ENCODE data around the gene ADAD2.
A peak's percentile ranks its signal among the peaks of the same experiment; 100 is the strongest.

Gene ADAD2

DNA sequence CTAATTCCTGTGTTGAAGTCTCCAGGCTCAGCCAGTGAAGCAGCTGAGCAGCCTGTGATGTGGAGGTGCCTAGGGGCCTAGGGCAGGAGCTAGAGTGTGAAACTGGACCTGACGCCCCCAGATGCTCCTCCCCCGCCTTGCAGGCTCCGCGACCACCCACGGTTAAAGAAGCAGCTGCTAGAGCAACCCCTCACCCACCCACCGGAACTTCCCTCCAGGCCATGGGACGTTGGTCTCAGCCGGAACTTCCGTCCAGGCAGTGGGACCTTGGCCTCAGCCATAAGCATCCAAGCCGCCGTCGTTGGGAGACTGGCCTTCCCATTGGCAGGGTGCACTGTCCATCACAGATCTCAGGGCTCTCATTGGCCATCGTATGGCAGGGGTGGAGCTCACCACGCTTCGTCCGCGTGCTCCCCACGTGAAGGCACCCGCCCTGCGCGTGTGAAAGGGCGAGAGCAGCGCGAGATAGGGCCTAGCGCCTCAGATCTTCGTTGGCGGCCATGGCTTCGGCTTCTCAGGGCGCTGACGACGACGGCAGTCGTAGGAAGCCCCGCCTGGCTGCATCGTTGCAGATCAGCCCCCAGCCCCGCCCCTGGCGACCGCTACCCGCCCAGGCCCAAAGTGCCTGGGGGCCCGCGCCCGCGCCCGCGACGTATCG is at the start of gene ADAD2:
Gene ADAD2, plus strand, starts transcription at position 427 of the 658 bp plus-strand sequence. Its CDS starts 74 bp downstream, at position 501.
- no peak for DNase-seq

DNA sequence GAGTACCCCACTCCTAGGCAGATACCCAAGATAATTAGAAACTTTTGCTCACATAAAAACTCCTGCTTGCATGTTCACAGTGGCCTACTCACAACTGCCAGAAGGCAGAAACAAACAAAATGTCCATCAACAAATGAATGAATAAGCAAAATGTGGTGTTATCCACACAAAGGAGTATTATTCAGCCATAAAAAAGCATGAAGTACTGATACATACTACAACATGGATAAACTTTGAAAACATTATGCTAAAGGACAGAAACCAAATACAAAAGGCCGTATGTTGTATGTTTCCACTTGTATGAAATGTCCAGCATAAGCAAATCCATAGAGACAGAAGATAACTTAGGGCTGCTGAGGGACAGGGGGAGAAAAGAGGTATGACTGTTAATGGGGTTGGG is 47.9 kb upstream of the ADAD2 start:
- DNase-seq, result no peak

DNA sequence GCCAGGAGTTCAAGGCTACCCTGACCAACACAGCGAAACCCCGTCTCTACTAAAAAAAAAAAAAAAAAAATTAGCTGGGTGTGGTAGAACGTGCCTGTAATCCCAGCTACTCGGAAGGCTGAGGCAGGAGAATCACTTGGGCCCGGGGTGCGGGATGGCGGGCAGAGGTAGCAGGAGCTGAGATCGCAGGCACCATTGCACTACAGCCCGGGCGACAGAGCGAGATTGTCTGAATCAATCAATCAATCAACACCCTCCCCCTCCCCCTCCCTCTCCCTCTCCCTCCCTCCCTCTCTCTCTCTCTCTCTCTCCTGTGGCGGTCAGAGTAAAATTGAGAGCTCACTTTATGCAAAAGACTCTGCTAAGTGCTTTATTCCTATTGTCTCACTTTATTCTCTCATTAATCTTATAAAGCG is 47.2 kb upstream of the ADAD2 start:
- DNase-seq, result no peak

DNA sequence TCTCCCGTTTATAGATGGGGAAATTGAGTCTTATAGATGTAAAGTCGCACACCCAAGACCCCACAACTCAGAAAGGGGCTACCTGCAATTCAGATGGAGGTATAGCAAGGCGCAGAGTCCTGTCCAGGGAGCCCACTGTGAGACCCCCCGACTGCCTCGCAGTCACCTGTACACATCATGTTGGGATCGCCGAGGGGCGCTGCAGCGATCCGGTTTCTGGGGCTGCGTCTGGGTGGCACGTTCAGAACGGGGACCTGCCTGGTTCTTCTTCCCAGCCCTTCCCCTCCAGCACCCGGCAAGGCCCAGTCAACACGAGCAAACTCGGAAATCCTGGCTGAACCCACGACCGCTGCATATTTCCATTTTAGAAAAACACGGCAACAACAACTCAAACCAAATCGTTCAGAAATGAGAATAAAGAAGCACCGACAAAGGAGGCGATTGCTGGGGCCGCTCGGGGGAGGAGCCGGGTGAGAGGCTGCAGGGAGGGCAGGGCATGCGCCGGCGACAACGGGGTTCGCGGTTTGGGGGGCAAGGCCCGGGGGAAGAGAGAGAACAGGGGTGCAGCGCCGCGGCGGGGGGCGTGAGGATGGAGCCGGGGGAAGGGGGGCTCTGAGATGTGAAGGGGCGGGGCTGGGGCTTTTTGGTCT is 46.6 kb upstream of the ADAD2 start:
- DNase-seq, result no peak

DNA sequence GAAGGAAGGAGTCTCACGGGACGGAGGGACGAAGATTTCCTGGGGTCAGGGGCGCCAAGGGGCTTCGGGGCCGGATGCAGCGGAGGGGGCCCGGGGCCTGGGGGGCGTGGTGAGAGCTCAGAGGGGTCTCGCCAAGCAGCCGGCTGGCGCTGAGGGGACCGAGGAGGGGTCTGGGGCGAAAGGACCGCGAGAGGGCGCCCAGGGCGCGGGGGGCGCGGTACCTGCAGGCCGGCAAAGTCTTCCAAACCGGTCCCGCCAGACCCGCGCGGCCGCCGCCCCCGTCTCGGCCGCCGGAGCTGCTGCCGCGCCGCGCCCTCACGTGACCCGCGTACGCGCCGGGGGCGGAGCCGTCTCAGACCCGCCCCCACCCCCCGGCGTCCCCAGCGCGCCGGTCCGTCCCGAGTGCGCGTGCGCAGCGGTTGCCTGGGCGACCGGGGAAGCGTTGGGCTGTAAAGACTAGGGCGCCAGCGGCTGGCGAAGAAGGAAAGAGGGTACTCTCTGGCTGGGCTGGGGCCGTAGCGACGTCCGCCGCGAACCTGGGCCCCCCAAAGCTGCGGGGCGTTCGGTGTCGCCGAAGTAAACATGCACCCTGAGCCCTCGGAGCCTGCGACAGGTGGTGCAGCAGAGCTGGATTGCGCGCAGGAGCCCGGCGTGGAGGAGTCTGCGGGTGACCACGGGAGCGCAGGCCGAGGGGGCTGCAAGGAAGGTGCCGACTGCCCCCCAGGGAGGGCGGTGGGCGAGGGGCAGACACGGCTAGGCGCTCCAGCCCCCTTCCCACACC is 45.9 kb upstream of the ADAD2 start, which contains the start of the genes DNAAF1 and HSDL1:
Gene DNAAF1, plus strand, starts transcription at position 450 of the 781 bp plus-strand sequence. Its CDS starts 133 bp downstream, at position 583.
Gene HSDL1, minus strand, starts transcription at position 319 of the 781 bp plus-strand sequence. CDS start 13,856 bp downstream, outside the sequence.
- DNase-seq, result peak; percentile 20

DNA sequence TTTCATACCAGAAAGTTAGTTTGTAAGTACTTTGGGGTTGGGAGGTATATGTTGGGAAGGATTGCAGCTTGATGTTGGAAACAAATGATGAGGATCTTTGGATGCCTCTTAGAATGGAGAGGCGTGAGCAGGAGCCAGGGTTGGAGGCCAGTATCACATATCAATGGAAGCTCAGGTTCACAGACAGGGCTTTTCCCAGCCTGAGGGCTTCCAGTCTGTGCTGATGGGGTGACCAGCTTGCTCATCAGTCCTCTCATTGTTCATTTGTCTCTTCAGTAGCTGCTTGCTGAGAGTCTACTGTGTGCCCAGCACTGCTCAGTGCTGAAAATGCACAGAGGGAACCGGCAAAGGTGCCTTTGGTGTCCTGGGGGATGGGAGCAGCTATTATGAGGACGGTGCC is 40.0 kb upstream of the ADAD2 start:
- DNase-seq, result no peak

DNA sequence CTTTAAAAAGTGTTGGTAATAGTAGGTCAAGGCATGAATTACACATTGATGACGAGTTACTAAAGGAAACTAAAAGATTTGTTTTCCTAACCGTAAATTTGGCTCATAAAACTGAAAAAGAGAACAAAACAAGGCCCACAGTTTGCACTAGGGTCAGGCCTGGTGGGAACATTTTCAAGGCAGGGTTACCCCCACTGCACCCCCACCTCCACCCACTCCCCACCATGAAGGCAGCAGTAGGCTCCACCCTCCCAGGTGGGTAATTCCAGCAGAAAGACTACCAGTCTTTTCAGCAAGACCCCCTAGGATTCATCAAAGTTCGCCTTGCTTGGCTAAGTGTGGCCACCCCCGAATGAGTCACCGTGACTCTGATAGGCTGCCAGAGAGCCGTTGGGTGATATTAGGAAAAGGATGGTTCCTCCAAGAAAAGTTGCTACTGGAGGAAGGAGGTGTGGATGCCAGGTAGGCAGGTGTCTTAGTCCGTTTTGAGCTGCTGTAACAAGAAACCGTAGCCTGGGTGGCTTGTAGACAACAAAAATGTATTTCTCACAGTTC is 37.2 kb upstream of the ADAD2 start:
- DNase-seq, result no peak

DNA sequence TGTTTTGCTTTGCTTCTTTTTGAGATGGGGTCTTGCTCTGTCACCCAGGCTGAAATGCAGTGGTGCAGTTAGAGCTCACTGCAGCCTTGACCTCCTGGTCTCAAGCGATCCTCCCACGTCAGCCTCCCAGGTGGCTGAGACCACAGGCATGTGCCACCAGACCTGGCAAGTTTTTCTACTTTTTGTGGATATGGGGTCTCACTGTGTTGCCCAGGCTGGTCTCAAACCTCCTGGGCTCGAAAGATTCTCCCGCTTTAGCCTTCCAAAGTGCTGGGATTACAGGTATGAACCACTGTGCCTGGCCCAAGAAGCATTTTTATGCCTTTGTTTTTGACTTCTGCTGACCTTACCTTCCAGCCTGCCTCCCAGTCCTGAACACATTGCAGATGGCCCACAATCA is 35.7 kb upstream of the ADAD2 start:
- no peak for DNase-seq

DNA sequence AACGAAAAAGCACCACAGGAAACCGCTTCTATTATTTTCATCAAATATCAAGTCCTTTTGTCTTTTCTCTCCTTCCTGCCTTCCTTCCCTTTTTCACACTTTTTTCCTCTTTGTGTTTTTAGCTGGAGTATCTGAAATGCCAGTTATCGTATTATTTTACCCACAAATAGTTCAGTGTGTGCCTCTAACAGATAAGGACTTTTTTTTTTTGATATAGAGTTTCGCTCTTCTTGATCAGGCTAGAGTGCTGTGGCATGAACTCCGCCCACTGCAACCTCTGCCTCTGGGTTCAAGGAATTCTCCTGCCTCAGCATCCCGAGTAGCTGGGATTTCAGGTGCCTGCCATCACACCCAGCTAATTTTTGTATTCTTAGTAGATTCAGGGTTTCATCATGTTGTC is 35.2 kb upstream of the ADAD2 start:
- no peak for DNase-seq

DNA sequence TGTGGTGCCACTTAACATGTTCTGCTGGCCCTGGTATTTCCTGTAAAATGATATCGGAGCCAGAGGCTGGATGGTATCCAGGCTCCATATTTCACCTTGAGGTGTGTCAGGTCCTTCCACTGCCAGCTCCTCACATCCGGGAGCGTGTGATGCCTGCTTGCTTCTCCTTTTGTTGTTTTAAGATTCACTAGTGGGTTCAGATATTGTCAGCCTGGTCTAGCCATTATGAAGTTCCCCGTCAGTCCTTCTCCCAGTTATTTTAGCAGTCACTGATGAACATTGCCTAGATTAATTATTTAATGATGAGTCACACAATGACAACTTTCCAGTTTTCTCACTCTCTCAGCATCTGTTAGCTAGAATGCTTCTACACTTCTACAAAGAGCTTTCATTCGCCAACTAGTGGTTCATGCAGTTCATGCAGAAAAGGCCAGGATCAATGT is 34.6 kb upstream of the ADAD2 start:
- no peak for DNase-seq

DNA sequence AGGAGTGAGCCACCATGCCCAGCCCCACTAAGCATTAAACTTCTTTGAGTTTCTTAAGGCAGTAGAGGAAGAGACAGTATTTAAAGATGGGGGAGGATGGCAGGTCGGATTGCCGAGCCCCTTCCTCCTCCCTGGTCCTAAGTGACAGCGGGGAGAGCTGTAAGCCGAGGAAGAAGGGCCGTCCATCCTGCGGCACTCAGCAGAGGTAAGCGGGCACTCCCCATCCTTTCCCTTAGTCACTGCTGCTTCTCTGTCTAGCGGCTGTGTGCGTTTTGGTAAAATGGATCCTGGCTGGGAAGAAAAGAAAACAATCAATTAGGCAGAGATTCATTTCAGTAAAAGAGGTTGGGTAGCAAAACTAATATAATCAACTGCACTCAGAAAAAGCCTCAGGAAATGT is 31.9 kb upstream of the ADAD2 start:
- no peak for DNase-seq

DNA sequence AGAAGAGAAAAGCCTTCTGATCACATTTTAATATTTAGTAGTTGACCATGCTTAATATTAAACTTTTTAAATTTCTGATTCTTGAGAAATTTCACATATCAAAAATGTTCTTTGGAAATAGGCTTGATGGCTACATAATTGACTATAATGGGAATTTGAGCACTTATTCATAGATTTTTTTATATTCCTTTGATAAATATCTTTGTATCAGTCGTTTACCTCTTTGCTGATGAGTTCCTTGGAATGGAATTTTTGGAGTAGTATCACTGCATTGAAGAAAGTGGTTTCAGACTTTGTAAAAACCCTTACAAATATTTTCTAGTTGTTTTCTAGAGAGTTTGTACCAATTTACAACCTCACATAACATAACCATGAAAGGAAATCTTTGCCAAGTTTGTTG is 31.2 kb upstream of the ADAD2 start:
- DNase-seq, result no peak

DNA sequence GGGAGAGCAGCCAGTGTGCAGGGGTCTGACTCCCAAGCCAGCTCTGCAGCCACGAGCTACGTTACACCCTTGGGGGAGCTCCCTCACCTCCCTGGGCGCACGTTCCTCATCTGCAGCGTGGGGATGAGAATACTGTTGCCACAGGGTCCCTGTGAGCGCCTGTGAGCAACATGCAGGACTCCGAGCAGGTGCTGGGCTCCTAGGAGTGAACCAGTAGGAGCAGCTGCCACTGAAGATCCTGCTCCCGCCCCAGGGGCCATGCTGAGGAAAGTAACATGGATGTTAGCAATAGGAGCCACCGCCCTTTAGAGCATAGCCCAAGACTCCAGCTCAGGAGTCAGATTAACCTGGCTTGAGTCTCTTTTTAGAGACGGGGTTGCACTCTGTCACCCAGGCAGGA is 29.9 kb upstream of the ADAD2 start:
- DNase-seq, result no peak

DNA sequence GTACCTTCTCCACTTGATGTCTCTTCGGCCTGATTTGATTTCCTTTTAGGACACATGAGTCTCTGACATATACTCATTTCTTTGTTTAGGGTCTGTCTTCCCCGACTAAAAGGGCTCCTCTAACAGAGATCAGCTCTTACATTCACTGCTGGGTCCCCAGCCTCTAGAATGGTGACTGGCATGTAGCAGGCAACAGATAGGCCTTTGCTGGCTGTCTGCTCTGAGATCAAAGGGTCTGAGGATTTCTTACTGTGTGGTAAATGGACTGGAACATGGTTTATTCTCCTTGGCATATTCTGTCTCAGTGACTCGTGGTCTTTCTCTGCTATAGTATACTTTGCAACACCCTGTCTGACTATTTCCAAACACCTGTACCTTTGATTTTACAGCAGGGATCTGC is 29.2 kb upstream of the ADAD2 start:
- DNase-seq, result no peak

DNA sequence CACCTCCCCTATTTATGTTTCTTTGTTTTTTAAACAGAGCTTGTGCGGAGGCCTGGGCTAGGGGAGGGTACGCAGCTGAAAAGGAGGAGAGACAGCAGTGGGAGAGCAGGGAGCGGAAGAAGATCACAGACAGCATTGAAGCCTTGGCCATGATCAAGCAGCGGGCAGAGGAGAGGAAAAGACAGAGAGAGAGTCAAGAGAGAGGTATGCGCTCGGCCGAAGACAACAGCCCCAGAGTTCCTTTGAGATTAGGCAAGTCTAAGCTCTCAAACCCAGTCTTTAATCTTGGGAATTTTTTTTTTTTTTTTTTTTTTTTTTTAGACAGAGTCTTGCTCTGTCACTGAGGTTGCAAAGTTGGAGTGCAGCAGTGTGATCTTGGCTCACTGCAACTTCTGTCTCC is 25.2 kb upstream of the ADAD2 start:
- DNase-seq, result no peak

DNA sequence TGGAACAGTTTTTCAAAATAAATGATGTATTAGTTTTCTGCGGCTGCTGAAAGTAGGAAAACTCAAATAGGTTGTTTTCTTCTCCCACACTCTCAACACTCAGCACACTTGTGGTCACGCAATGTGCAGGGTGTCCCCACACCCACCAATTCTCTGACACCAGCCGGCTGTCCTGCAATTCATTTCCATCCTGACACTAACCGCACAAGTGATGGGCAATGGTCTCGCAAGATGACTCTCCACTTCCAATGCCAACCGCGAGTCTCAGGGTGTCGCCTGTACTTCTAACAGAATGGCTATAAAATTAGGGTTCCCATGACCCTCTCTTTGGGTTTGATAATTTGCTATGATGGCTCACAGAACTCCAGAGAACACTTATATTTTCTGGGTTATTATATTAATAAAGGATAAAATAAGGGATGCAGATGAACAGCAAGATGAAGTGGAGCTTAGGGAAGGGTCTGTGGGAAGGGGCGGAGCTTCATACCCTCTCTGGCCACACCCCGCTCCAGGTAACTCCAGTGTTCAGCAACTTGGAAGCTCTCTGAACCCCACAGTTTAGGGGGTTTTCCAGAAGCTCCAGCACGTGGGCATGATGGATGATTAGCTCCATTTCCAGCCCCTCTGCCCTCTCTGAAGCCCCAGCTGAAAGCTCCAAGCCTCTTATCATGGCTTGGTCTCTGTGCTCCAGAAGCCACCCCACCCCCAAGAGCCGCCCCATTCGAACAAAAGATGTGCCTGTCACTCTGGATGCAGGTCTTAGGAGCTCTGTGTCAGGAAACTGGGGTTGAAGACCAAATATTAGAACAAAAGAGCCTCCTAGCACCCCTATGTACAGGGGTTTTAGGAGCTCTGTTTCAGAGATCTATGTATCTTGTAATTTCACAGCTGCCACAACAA is 23.9 kb upstream of the ADAD2 start:
- DNase-seq, result no peak

DNA sequence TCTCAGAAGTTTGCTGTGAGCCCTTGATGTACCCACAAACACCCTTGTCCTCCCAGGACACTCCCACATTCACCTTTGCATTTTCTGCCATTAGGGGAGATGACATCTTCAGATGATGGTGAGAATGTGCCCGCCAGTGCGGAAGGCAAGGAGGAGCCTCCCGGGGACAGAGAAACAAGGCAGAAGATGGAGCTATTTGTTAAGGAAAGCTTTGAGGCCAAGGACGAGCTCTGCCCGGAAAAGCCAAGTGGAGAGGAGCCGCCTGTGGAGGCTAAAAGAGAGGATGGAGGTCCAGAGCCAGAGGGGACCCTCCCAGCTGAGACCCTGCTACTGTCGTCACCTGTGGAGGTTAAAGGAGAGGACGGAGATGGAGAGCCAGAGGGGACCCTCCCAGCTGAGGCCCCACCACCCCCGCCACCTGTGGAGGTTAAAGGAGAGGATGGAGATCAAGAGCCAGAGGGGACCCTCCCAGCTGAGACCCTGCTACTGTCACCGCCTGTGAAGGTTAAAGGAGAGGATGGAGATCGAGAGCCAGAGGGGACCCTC is 21.1 kb upstream of the ADAD2 start:
- no peak for DNase-seq

DNA sequence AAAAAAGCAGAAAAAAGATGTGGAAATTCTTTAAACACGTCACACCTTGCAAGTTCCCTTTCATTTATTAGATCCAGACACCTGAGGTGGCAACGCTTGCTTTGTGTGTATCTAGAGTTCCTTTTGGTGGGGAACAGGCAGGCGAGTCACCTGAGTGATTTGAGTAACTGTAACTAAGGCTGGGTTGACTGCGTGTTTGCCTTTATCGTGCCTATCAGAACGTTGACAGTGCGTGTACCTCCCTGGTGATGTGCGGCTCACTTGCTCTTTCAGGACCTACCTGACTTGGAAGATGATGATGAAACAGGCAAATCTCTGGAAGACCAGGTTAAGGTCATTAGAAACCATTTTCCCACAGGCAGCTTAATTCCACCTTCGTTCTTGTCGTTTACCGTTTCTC is 16.6 kb upstream of the ADAD2 start:
- DNase-seq, result no peak

DNA sequence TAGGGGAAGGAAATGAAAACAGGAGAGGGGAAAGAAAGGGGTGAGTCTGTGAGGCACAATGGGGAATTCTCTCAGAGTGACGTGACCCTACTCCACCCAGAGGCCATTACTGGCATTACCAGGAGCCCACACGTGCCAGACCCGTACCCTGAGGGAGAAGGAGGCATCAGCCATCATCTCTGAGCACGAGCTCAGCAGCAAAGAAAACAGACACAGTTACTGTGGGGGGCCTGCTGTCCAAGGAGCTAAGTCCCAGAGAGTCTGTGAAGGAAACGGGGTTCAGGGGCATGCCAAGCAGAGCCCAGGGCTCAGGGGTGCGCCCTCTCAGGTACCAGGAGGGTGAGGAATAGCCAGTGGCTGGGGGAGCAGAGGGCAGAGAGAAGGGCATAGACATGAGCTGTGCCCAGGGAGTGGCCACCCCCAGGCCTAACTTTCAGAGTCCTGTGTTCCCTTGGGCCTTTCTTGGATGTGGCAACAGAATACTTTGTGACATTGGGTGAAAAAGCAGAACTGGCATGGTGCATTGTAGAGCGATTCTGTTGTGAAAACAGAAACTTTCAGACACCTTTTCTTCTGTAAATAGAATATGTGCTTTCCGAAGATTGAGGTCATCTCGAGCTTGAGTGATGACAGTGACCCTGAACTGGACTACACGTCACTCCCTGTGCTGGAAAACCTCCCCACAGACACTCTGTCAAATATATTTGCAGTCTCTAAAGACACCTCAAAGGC is 15.4 kb upstream of the ADAD2 start:
- peak; percentile 10 for DNase-seq

DNA sequence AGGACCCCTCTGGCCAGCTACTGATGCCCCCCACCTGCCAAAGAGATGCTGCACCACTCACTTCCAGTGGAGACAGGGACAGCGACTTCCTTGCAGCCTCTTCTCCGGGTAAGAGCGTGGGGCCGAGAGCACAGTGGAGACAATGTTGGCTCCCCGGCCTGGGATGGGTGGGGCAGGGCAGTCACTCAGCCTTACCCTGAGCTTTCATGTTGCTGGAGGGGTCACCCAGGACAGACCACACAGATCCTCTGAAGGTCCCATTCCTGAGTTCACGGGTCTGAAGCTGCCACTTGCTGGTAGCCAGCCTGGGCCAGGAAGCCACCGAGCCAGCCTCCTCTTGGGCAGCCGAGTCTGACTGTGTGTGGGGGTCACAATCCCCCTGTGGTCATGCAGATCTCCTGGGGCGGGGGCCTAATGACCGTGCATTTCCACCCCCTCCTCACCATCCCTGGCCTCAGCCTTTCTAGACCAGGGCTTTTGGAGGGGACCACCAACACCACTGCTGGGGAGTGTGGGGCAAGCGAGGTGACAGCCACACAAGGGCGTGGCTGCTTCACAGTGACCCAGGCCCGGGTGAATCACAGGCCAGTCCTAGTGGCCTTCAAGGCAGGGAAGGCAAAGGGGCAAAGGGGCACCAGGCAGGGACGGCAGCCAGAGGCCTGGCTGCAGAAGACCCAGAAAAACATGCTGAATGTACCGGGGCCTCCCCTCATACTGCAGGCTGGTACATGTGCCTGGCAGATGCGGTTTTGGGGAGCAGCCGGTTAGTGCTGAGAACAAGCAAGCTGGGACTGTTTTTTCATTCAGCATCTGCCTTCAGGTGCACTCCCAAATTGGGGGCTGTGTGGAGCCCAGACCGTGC is 14.5 kb upstream of the ADAD2 start:
- DNase-seq, result no peak

DNA sequence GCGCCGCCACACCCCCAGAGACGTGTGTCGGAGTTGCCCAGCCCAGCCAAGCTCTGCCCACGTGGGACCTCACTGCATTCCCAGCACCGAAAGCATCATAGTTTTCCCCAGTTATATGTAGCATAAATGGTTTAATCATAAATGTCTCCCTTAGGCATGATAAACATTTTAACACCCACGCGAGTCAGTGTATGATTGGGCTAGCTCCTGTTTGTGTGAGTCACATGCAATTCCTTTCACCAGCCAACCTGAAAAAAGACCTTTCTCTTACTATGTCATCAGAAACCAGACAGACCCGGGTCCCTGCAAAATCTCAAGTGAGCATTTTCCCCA is 13.2 kb upstream of the ADAD2 start:
- DNase-seq, result no peak

Measured in NCI-H1417 treated with DMSO at 0.1 percent for 48 hours (cell line).